GM12872 (cell line): ENCODE data around the gene TPD52L3.

Experiments used
- CTCF ChIP-seq: IDR thresholded peaks from 3 replicates; pipeline ENCODE4 v1.5.1; 2011; ENCODE audit warnings: low read depth, mild to moderate bottlenecking, low read length, moderate library complexity; ENCODE audit not compliant: insufficient read depth

Gene TPD52L3

DNA sequence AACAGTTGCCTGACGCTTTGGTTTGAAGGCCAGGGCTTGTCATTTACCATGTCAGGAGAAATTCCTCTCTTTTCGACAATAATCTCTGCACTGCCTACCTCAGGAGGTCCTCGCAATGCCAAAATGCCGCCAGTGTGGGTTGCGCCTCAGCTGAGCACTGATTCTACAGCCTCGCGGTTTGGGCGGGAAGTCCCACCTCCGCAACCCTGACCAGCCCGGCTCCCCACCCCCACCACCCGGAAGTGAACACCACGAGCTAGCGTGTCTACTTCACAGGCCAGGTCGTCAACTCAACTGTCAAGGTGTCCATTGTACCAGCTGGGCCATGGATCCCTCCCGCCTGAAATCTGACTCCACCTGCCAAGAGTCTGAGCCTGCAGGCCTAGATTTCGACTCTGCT lies at the start of gene TPD52L3:
TSS of gene TPD52L3 (plus strand) at position 273 of the 400 bp plus-strand sequence. CDS start 221 bp downstream, outside the sequence.
- TF ChIP-seq CTCF = no peak

GRCh38 chr9:6301858-6302257 lies 26.3 kb upstream of the TPD52L3 start:
- TF ChIP-seq CTCF = no peak

DNA sequence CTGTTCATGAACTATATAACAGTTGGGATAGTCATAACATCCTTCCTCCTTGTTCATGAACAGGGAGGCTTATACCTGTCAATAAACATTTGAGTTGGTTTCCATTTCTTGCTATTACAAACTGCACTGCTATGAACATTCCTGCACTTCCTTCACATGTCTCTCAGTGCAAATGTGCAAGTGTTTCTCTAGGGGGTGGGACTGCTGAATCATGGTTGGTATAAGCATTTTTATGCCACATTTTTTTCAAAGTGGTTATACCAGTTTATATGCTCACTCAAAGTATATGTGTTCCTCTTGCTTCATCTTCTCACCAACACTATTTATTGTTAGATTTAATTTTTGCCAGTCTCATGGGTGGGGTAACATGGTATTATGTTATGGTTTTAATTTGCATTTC lies 25.8 kb upstream of the TPD52L3 start:
- no peak for TF ChIP-seq CTCF

GRCh38 chr9:6304232-6304631 lies 23.9 kb upstream of the TPD52L3 start:
- no peak for TF ChIP-seq CTCF

GRCh38 chr9:6305954-6306563 lies 22.1 kb upstream of the TPD52L3 start:
- peak; percentile 42; the same call in 2 of the 3 replicates for TF ChIP-seq CTCF

DNA sequence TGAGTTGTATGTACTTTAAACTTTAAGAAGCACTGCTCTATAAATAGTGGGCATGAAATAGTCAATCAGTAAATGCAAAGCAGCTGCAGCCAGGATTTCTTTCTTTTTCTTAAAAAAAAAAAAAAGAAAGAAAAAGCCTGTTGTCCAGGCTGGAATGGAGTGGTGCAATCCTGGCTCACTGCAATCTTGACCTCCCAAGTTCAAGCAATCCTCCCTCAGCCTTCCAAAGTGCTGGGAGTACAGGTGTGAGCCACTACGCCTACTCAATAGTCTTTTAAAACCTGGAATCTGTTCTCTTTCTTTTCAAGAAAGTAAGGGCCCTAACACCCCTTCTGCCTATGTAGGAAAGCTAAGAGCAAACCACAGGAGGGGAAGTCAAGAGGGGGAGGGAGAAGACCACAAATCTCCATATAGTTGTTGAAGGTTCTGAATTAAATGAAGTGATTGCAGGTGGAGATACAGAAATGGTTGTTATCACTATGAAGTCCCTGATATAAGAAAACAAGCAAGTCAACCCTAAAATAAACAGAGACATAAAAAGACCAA lies 20.6 kb upstream of the TPD52L3 start:
- no peak for TF ChIP-seq CTCF

- TF ChIP-seq CTCF = no peak
Observed at GRCh38 chr9:6330958-6331634, 2.9 kb downstream of the TPD52L3 start.
